GM06990 (cell line): ENCODE results near the gene LMO7.
"Not testable (repeated sequence)": the region's sequence is repeated elsewhere in the genome, so short reads cannot be mapped to it uniquely, and the experiment has no call there.

Experiments
- DNase-seq: peaks from one replicate; pipeline ENCODE4 v3.0.0-alpha.2; 2011; ENCODE audit not compliant: insufficient read length; ENCODE audit errors: extremely low read depth
- H3K27me3 ChIP-seq: replicated peaks from 2 replicates; pipeline ENCODE4 v1.6.0; 2011; ENCODE audit warnings: low read length; ENCODE audit not compliant: control insufficient read depth, insufficient read depth
- H3K36me3 ChIP-seq: 2 replicates; pipeline ENCODE4 v1.5.1; 2011; ENCODE audit warnings: low read length; ENCODE audit not compliant: control insufficient read depth, insufficient read depth
- H3K4me3 ChIP-seq: replicated peaks from 2 replicates; pipeline ENCODE4 v1.5.1; 2011; ENCODE audit warnings: low read depth, mild to moderate bottlenecking, control low read depth, low read length
- TF ChIP-seq, protein P1 (sequence below): IDR thresholded peaks from 2 replicates; pipeline ENCODE4 v1.5.1; 2011; ENCODE audit warnings: low read length, control low read depth, mild to moderate bottlenecking, inconsistent platforms; ENCODE audit not compliant: insufficient read depth, poor library complexity, severe bottlenecking

The LMO7 gene

DNA sequence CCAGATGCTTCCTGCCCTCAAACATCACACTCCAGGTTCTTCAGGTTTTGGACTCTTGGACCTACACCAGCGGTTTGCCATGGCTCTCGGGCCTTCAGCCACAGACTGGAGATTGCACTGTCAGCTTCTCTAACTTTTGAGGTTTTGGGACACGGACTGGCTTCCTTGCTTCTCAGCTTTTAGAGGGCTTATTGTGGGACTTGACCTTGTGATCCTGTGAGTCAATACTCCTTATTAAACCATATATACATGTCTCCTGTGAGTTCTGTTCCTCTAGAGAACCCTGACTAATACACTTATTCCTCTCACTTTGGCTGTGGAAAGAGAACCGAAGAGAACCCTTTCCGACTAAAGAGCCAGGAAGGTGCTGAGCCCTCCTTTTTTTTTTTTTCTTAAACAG is 53.6 kb downstream of the LMO7 start:
- H3K4me3 ChIP-seq, result no peak overlapping the region
- H3K36me3 ChIP-seq, result no peaks in the 10 kb centered on the region
- no peak for DNase-seq
- H3K27me3 ChIP-seq, result no peaks in the 10 kb centered on the region
- TF ChIP-seq, protein P1, sequence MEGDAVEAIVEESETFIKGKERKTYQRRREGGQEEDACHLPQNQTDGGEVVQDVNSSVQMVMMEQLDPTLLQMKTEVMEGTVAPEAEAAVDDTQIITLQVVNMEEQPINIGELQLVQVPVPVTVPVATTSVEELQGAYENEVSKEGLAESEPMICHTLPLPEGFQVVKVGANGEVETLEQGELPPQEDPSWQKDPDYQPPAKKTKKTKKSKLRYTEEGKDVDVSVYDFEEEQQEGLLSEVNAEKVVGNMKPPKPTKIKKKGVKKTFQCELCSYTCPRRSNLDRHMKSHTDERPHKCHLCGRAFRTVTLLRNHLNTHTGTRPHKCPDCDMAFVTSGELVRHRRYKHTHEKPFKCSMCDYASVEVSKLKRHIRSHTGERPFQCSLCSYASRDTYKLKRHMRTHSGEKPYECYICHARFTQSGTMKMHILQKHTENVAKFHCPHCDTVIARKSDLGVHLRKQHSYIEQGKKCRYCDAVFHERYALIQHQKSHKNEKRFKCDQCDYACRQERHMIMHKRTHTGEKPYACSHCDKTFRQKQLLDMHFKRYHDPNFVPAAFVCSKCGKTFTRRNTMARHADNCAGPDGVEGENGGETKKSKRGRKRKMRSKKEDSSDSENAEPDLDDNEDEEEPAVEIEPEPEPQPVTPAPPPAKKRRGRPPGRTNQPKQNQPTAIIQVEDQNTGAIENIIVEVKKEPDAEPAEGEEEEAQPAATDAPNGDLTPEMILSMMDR, result no peak

DNA sequence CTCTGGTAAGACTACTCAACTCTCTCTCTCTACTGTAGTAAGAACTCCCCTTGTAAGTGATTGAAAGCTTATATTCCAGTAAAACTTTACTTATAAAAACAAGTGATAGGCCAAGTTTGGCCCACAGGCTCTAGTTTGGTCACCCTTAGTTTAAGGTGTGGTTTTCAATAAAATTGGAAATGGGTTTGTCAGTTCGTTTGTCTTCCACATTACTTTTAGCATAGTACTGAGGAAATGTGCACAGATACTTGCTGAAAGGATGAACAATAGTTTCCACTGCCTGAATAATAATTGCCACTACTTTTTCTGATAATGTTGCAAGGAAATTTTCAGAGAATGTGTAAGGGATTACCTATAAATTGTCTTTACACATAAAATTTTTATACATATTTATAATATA is 54.5 kb downstream of the LMO7 start:
- DNase-seq, result no peak
- H3K27me3 ChIP-seq, result no peaks in the 10 kb centered on the region
- no peak overlapping the region for H3K4me3 ChIP-seq
- no peaks in the 10 kb centered on the region for H3K36me3 ChIP-seq
- TF ChIP-seq, protein P1, result no peak

DNA sequence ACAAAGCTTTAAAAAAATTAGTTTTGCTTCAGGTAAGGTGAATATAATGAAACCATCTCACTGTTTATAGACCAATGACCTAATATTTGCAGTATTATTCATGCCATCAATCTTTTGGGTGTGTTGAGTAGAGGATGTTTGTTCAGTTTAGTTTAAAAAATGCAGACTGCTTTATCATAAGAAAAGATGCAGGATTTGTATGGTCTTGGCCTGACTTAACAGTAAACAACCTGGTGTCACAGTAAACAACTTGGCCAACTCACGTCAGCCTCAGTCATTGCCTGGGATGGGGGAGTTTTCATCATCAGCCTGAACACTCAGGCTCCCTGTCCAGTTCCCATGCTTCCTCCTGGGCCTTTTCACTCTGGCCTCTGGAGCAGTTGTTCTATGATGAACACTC is 55.1 kb downstream of the LMO7 start:
- no peak for DNase-seq
- TF ChIP-seq, protein P1, result no peak
- Histone ChIP-seq H3K27me3 (no peaks in the 10 kb centered on the region), H3K4me3 (no peak overlapping the region), H3K36me3 (no peaks in the 10 kb centered on the region)

DNA sequence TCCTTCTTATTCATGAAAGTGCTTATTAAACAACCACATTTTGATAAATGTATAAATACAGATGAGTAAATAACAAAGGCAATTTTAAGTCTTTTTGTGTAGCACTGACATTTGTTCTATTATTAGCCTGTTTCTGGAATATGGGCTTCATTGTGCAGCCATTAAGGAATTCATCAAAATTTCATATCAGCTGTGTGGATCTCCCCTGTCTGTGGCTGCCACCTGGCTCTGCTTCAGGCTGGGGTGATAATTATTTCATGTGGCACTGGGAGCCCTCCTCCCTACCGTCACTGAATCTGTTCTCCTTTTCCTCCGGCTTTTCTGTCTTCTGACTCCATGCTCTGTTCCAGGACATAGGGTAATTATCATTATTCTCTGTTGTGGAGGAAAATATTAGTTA is 57.1 kb downstream of the LMO7 start:
- H3K4me3 ChIP-seq, result no peak overlapping the region
- DNase-seq, result no peak
- no peaks in the 10 kb centered on the region for H3K36me3 ChIP-seq
- H3K27me3 ChIP-seq, result no peaks in the 10 kb centered on the region
- TF ChIP-seq, protein P1, result no peak

DNA sequence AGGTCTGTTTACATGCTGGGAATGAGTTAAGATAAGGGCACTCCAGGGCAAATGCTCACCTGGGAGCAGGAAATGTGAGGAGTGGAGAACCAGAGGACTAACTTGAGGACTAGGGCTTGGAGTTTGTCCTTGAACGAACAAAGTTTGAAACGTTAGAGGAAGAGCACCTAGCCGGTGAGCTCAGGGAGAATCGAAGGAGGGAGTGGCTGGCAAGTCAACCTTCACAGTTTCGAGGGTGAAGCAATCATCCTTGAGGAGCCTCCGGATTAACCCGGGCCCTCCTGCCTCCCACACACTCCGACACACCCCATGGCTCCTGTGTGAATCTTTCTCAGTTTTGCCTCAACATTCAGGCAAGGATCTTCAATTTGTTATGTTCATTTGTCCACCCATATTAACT is 58.6 kb downstream of the LMO7 start:
- Histone ChIP-seq H3K4me3 (no peak overlapping the region), H3K27me3 (no peaks in the 10 kb centered on the region), H3K36me3 (no peaks in the 10 kb centered on the region)
- TF ChIP-seq, protein P1, result no peak
- DNase-seq, result no peak

DNA sequence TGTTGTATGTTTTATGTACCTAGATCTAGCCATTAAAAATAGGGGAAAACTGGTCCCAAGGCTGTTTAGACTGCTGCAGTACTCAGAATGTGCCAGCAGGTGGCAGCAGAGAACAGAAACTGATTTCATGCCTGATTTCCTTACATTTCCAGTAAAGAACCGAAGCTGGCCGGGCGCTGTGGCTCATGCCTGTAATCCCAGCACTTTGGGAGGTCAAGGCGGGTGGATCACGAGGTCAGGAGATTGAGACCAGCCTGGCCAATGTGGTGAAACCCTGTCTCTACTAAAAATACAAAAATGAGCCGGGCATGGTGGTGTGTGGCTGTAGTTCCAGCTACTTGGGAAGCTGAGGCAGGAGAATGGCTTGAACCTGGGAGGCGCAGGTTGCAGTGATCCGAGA is 59.8 kb downstream of the LMO7 start:
- TF ChIP-seq, protein P1, result peak; percentile 78
- not testable (repeated sequence) for H3K27me3 ChIP-seq, H3K4me3 ChIP-seq, H3K36me3 ChIP-seq
- DNase-seq, result peak; percentile 43
